Duodenal mucosa (tissue), 2 donors: ENCODE data around the gene RHBDL1.

Source experiments
- H3K27ac ChIP-seq: one replicate; pipeline ENCODE4 v1.7.0; 2013; ENCODE audit warnings: low read depth, low read length
- H3K27me3 ChIP-seq, 2 donors: one replicate each; pipeline ENCODE4 v1.7.0; 2013; ENCODE audit warnings: low read length in 2 of 2, control low read depth in 1 of 2; ENCODE audit not compliant: insufficient read depth in 2 of 2, control insufficient read depth in 1 of 2
- H3K36me3 ChIP-seq, 2 donors: one replicate each; pipeline ENCODE4 v1.7.0; 2013; ENCODE audit warnings: low read length in 2 of 2, control low read depth in 1 of 2; ENCODE audit not compliant: insufficient read depth in 2 of 2, control insufficient read depth in 1 of 2
- H3K4me1 ChIP-seq, 2 donors: one replicate each; pipeline ENCODE4 v1.7.0; 2013; ENCODE audit warnings: low read length in 2 of 2, control low read depth in 1 of 2; ENCODE audit not compliant: insufficient read depth in 2 of 2, control insufficient read depth in 1 of 2
- H3K4me3 ChIP-seq, 2 donors: one replicate each; pipeline ENCODE4 v1.7.0; 2013; ENCODE audit warnings: low read length in 2 of 2, low read depth in 1 of 2
- H3K9ac ChIP-seq, 2 donors: one replicate each; pipeline ENCODE4 v1.7.0; 2013; ENCODE audit warnings: low read length in 2 of 2, low read depth in 1 of 2
- H3K9me3 ChIP-seq, 2 donors: one replicate each; pipeline ENCODE4 v1.7.0; 2013; ENCODE audit warnings: low read length in 2 of 2, control low read depth in 1 of 2; ENCODE audit not compliant: control insufficient read depth in 1 of 2

Gene RHBDL1

GRCh38 chr16:667113-667779 lies 8.2 kb upstream of the RHBDL1 start:
- Histone ChIP-seq H3K9ac (peak overlapping the region in 1 of 2 donors; percentile 60), H3K27ac (no peak overlapping the region), H3K4me3 (peak overlapping the region; percentile 24 to 32), H3K27me3 (no peaks in the 10 kb centered on the region), H3K9me3 (no peaks in the 10 kb centered on the region), H3K4me1 (peaks cover 14 to 16% of the 10 kb centered on the region in 2 donors), H3K36me3 (peaks cover 16 to 30% of the 10 kb centered on the region in 2 donors)

- H3K36me3 ChIP-seq: peaks cover 21 to 37% of the 10 kb centered on the region in 2 donors
- H3K9ac ChIP-seq: peak within 1 kb of the TSS; percentile 74 to 79
- H3K4me3 ChIP-seq: peak within 1 kb of the TSS; percentile 77 to 80
- peaks cover 14 to 16% of the 10 kb centered on the region in 2 donors for H3K4me1 ChIP-seq
- H3K9me3 ChIP-seq: no peaks in the 10 kb centered on the region
- H3K27me3 ChIP-seq: no peaks in the 10 kb centered on the region
- H3K27ac ChIP-seq: peak within 1 kb of the TSS; percentile 66
Measured at GRCh38 chr16:667780-668518, 7.5 kb upstream of the RHBDL1 start, which contains the start of gene RHOT2. RHOT2 (plus strand) TSS chr16:668132; CDS start chr16:668200, 68 bp downstream.

GRCh38 chr16:668519-669171 lies 6.8 kb upstream of the RHBDL1 start:
- H3K4me1 ChIP-seq: peaks cover 14 to 16% of the 10 kb centered on the region in 2 donors
- H3K36me3 ChIP-seq: peaks cover 22 to 43% of the 10 kb centered on the region in 2 donors
- peak overlapping the region; percentile 66 for H3K27ac ChIP-seq
- peak overlapping the region; percentile 74 to 79 for H3K9ac ChIP-seq
- H3K27me3 ChIP-seq: no peaks in the 10 kb centered on the region
- H3K9me3 ChIP-seq: no peaks in the 10 kb centered on the region
- H3K4me3 ChIP-seq: peak overlapping the region; percentile 77 to 80

- H3K4me1 ChIP-seq: peaks cover 14 to 16% of the 10 kb centered on the region in 2 donors
- H3K27ac ChIP-seq: no peak overlapping the region
- H3K36me3 ChIP-seq: peaks cover 22 to 49% of the 10 kb centered on the region in 2 donors
- H3K27me3 ChIP-seq: no peaks in the 10 kb centered on the region
- H3K9ac ChIP-seq: no peak overlapping the region
- no peaks in the 10 kb centered on the region for H3K9me3 ChIP-seq
- H3K4me3 ChIP-seq: no peak overlapping the region
Measured at GRCh38 chr16:669666-670065, 5.8 kb upstream of the RHBDL1 start.

- H3K27ac ChIP-seq: no peak overlapping the region
- peaks cover 22 to 49% of the 10 kb centered on the region in 2 donors for H3K36me3 ChIP-seq
- H3K4me1 ChIP-seq: peaks cover 19 to 23% of the 10 kb centered on the region in 2 donors
Measured at GRCh38 chr16:670485-671352, 4.8 kb upstream of the RHBDL1 start.

GRCh38 chr16:671353-672131 lies 3.9 kb upstream of the RHBDL1 start:
- no peak overlapping the region for H3K27ac ChIP-seq
- H3K4me3 ChIP-seq: no peak overlapping the region
- H3K27me3 ChIP-seq: no peaks in the 10 kb centered on the region
- peaks cover 22 to 49% of the 10 kb centered on the region in 2 donors for H3K36me3 ChIP-seq
- peaks cover 26 to 29% of the 10 kb centered on the region in 2 donors for H3K4me1 ChIP-seq
- no peak overlapping the region for H3K9ac ChIP-seq
- H3K9me3 ChIP-seq: no peaks in the 10 kb centered on the region

More at GRCh38 chr16:670485-671352, 4.8 kb upstream of the RHBDL1 start:
- Histone ChIP-seq H3K9ac (no peak overlapping the region), H3K27me3 (no peaks in the 10 kb centered on the region), H3K4me3 (no peak overlapping the region), H3K9me3 (no peaks in the 10 kb centered on the region)

- H3K27ac ChIP-seq: no peak overlapping the region
- H3K9ac ChIP-seq: no peak overlapping the region
- H3K9me3 ChIP-seq: no peaks in the 10 kb centered on the region
- peaks cover 22 to 49% of the 10 kb centered on the region in 2 donors for H3K36me3 ChIP-seq
- no peak overlapping the region for H3K4me3 ChIP-seq
- peaks cover 28 to 35% of the 10 kb centered on the region in 2 donors for H3K4me1 ChIP-seq
- no peaks in the 10 kb centered on the region for H3K27me3 ChIP-seq
Measured at GRCh38 chr16:672371-672770, 3.1 kb upstream of the RHBDL1 start.

GRCh38 chr16:672851-673250 lies 2.6 kb upstream of the RHBDL1 start:
- Histone ChIP-seq H3K36me3 (peaks cover 22 to 49% of the 10 kb centered on the region in 2 donors), H3K4me3 (no peak overlapping the region), H3K9me3 (no peaks in the 10 kb centered on the region), H3K9ac (no peak overlapping the region), H3K4me1 (peaks cover 24 to 31% of the 10 kb centered on the region in 2 donors), H3K27me3 (no peaks in the 10 kb centered on the region), H3K27ac (no peak overlapping the region)

GRCh38 chr16:673399-673991 lies 2.0 kb upstream of the RHBDL1 start:
- peaks cover 22 to 49% of the 10 kb centered on the region in 2 donors for H3K36me3 ChIP-seq

More at GRCh38 chr16:673399-673991, 2.0 kb upstream of the RHBDL1 start:
- Histone ChIP-seq H3K4me1 (peaks cover 24 to 31% of the 10 kb centered on the region in 2 donors), H3K9me3 (no peaks in the 10 kb centered on the region), H3K27ac (no peak overlapping the region), H3K4me3 (no peak overlapping the region), H3K9ac (no peak overlapping the region), H3K27me3 (no peaks in the 10 kb centered on the region)
